HL-60 (cell line): ENCODE data around the gene CSKMT.
"Not testable (repeated sequence)": the region's sequence is repeated elsewhere in the genome, so short reads cannot be mapped to it uniquely, and the experiment has no call there.

ENCODE experiments used
- DNase-seq, 2 experiments: peaks; one replicate each; pipeline ENCODE4 v3.0.0-alpha.2; 2010 to 2020; ENCODE audit warnings: low read depth in 1 of 2, low spot score in 1 of 2
- H3K27ac ChIP-seq: fragments of 250-450 bp; sonication (Bioruptor Pico); replicated peaks from 2 replicates; pipeline ENCODE4 v1.5.1; 2020; ENCODE audit warnings: mild to moderate bottlenecking, moderate library complexity
- H3K27me3 ChIP-seq: fragments of 250-450 bp; sonication (Bioruptor Pico); 2 replicates; pipeline ENCODE4 v1.5.1; 2021; ENCODE audit warnings: mild to moderate bottlenecking, moderate library complexity; ENCODE audit not compliant: insufficient read depth, poor library complexity, severe bottlenecking
- H3K4me3 ChIP-seq: replicated peaks from 2 replicates; pipeline ENCODE4 v1.5.1; 2011; ENCODE audit warnings: mild to moderate bottlenecking, control low read depth, low read length; ENCODE audit not compliant: insufficient read depth
- CTCF ChIP-seq: IDR thresholded peaks from one replicate; pipeline ENCODE4 v1.5.1; 2011; ENCODE audit warnings: low read length, control low read depth, inconsistent platforms; ENCODE audit not compliant: insufficient read depth
- GABPA ChIP-seq: IDR thresholded peaks from 2 replicates; pipeline ENCODE4 v1.6.1; 2012; ENCODE audit warnings: low read depth
- POLR2AphosphoS5 ChIP-seq: IDR thresholded peaks from 2 replicates; pipeline ENCODE4 v1.6.1; 2012; ENCODE audit warnings: low read depth
- SPI1 ChIP-seq: IDR thresholded peaks from 2 replicates; pipeline ENCODE4 v1.6.1; 2012; ENCODE audit warnings: low read depth, mild to moderate bottlenecking, borderline replicate concordance
- TF ChIP-seq, protein P1 (sequence below): IDR thresholded peaks from 2 replicates; pipeline ENCODE4 v1.6.1; 2012; ENCODE audit warnings: low read depth; ENCODE audit not compliant: insufficient replicate concordance

The CSKMT gene

DNA sequence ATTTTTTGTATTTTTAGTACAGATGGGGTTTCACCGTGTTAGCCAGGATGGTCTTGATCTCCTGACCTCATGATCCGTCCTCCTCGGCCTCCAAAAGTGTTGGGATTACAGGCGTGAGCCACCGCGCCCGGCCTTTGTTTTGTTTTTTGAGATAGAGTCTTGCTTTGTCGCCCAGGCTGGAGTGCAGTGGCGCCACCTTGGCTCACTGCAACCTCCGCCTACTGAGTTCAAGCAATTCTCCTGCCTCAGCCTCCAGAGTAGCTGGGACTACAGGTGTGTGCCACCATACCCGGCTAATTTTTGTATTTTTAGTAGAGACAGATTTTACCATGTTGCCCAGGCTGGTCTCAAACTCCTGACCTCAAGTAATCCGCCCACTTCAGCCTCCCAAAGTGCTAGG is 14.8 kb upstream of the CSKMT start:
- not testable (repeated sequence) for H3K4me3 ChIP-seq, H3K27ac ChIP-seq, H3K27me3 ChIP-seq, DNase-seq

- no peak for DNase-seq
- peak overlapping the region; percentile 87 for H3K4me3 ChIP-seq
- no peak for TF ChIP-seq SPI1
- TF ChIP-seq GABPA: no peak
- TF ChIP-seq, protein P1, sequence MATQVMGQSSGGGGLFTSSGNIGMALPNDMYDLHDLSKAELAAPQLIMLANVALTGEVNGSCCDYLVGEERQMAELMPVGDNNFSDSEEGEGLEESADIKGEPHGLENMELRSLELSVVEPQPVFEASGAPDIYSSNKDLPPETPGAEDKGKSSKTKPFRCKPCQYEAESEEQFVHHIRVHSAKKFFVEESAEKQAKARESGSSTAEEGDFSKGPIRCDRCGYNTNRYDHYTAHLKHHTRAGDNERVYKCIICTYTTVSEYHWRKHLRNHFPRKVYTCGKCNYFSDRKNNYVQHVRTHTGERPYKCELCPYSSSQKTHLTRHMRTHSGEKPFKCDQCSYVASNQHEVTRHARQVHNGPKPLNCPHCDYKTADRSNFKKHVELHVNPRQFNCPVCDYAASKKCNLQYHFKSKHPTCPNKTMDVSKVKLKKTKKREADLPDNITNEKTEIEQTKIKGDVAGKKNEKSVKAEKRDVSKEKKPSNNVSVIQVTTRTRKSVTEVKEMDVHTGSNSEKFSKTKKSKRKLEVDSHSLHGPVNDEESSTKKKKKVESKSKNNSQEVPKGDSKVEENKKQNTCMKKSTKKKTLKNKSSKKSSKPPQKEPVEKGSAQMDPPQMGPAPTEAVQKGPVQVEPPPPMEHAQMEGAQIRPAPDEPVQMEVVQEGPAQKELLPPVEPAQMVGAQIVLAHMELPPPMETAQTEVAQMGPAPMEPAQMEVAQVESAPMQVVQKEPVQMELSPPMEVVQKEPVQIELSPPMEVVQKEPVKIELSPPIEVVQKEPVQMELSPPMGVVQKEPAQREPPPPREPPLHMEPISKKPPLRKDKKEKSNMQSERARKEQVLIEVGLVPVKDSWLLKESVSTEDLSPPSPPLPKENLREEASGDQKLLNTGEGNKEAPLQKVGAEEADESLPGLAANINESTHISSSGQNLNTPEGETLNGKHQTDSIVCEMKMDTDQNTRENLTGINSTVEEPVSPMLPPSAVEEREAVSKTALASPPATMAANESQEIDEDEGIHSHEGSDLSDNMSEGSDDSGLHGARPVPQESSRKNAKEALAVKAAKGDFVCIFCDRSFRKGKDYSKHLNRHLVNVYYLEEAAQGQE: no peak
- no peak for TF ChIP-seq POLR2AphosphoS5
- TF ChIP-seq CTCF: no peak
These were observed 12.7 kb upstream of the CSKMT start for GRCh38 chr11:62652161-62653006.

DNA sequence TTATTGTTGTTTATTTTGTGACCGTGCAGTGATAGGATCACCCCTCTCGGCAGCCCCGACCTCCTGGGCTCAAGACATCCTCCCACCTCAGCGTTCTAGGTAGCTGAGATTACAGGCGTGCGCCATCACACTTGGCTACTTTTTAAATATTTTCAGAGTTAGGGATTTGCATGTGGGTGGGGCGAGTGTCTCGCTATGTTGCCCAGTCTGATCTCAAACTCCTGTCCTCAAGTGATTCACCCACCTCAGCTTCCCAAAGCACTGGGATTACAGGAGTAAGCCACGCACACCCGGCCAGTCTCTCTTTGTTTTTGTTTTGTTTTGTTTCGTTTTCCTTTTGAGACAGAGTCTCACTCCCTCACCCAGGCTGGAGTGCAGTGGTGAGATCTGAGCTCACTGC is 10.8 kb upstream of the CSKMT start:
- no peaks in the 10 kb centered on the region for H3K27me3 ChIP-seq
- no peak overlapping the region for H3K4me3 ChIP-seq
- TF ChIP-seq SPI1 (no peak), GABPA (no peak)
- no peak overlapping the region for H3K27ac ChIP-seq
- DNase-seq: no peak

More at GRCh38 chr11:62652161-62653006, 12.7 kb upstream of the CSKMT start:
- Histone ChIP-seq H3K27ac (peak overlapping the region; percentile 69), H3K27me3 (no peaks in the 10 kb centered on the region)

- TF ChIP-seq POLR2AphosphoS5 (no peak), SPI1 (no peak), GABPA (no peak), CTCF (no peak)
- TF ChIP-seq, protein P1: no peak
- no peak overlapping the region for H3K4me3 ChIP-seq
- DNase-seq: no peak
- H3K27ac ChIP-seq: peak overlapping the region; percentile 14; the same call in 1 of the 2 replicates
- H3K27me3 ChIP-seq: no peaks in the 10 kb centered on the region
These were observed 8.2 kb upstream of the CSKMT start for GRCh38 chr11:62656796-62657429.
